Bronchus fibroblast of lung (primary cell): ENCODE data around the gene IQCF5. TPM values are rescaled to one million over a fixed set of nuclear protein-coding genes. Genes with fewer than 3 reads are reported as not detected.

Source experiments
- total RNA-seq: library from RNA; depleted of rRNA; stranded (reverse); fragments of >200 nt; gene quantifications from 2 replicates; pipeline ENCODE4 v1.2.3, GENCODE V29; 2015

The IQCF5 gene
- total RNA-seq = not detected in 2 replicates

GRCh38 chr3:51875501-51875900 is at the start of gene IQCF5:
IQCF5 (minus strand) TSS chr3:51875601; CDS start chr3:51875531, 70 bp downstream.

GRCh38 chr3:51860703-51861665 is 14.4 kb downstream of the IQCF5 start, which contains the start of gene IQCF2:
IQCF2 (plus strand) TSS chr3:51861615; CDS start chr3:51861667, 52 bp downstream.

Other genes with a start within 250 kb of the IQCF5 start
- 57.2 and 63.2 TPM in 2 replicates for gene TEX264, start 204.3 kb downstream of the IQCF5 start, total RNA-seq
- under 0.01 TPM in 1 of 2 replicates, not detected in the other for gene GRM2, start 168.5 kb downstream of the IQCF5 start, total RNA-seq
- not detected in 2 replicates for gene IQCF6, start 96.4 kb downstream of the IQCF5 start, total RNA-seq
- not detected in 2 replicates for gene IQCF2, start 14.0 kb downstream of the IQCF5 start, total RNA-seq
- gene IQCF1, start 27.8 kb upstream of the IQCF5 start, total RNA-seq = not detected in 2 replicates
- gene RRP9, start 66.3 kb upstream of the IQCF5 start, total RNA-seq = 33.3 and 34.5 TPM in 2 replicates
- gene PARP3, start 66.8 kb upstream of the IQCF5 start, total RNA-seq = 11.4 and 12.5 TPM in 2 replicates
- gene GPR62, start 79.8 kb upstream of the IQCF5 start, total RNA-seq = 0.15 and 0.34 TPM in 2 replicates
- 61.7 and 64.7 TPM in 2 replicates for gene PCBP4, start 91.9 kb upstream of the IQCF5 start, total RNA-seq
- 40.7 and 40.9 TPM in 2 replicates for gene ABHD14B, start 98.4 kb upstream of the IQCF5 start, total RNA-seq
- gene ABHD14A, start 99.5 kb upstream of the IQCF5 start, total RNA-seq = 16.9 and 19.8 TPM in 2 replicates
- 52.2 and 61.7 TPM in 2 replicates for gene ACY1, start 107.9 kb upstream of the IQCF5 start, total RNA-seq
- gene RPL29, start 120.3 kb upstream of the IQCF5 start, total RNA-seq = 2,426 and 2,542 TPM in 2 replicates
- 15.5 and 16.5 TPM in 2 replicates for gene DUSP7, start 181.0 kb upstream of the IQCF5 start, total RNA-seq